ENCODE measurements around the gene CAMK2G.
"Not testable (repeated sequence)": the region's sequence is repeated elsewhere in the genome, so short reads cannot be mapped to it uniquely, and the experiment has no call there.

Gene CAMK2G

GRCh38 chr10:73838008-73838567 is 36.3 kb downstream of the CAMK2G start:
- no peak for DNase-seq

- no peak for DNase-seq
Observed at GRCh38 chr10:73837072-73837471, 37.3 kb downstream of the CAMK2G start.

GRCh38 chr10:73836427-73836980 is 37.9 kb downstream of the CAMK2G start:
- no peak for DNase-seq

- DNase-seq: not testable (repeated sequence)
Observed at GRCh38 chr10:73829090-73829489, 45.3 kb downstream of the CAMK2G start.

- DNase-seq: no peak
Observed at GRCh38 chr10:73828161-73828560, 46.2 kb downstream of the CAMK2G start.

- DNase-seq: no peak
Observed at GRCh38 chr10:73827346-73828089, 46.8 kb downstream of the CAMK2G start.

GRCh38 chr10:73824146-73824725 is 50.1 kb downstream of the CAMK2G start:
- DNase-seq: no peak

GRCh38 chr10:73823391-73823790 is 51.0 kb downstream of the CAMK2G start:
- no peak for DNase-seq

GRCh38 chr10:73819513-73820093 is 54.8 kb downstream of the CAMK2G start:
- DNase-seq: no peak

- DNase-seq: no peak
Observed at GRCh38 chr10:73819081-73819480, 55.3 kb downstream of the CAMK2G start.

GRCh38 chr10:73818402-73818801 is 56.0 kb downstream of the CAMK2G start:
- DNase-seq: no peak

- no peak for DNase-seq
Observed at GRCh38 chr10:73817826-73818225, 56.5 kb downstream of the CAMK2G start.

- DNase-seq: no peak
Observed at GRCh38 chr10:73816917-73817729, 57.2 kb downstream of the CAMK2G start.

- no peak for DNase-seq
Observed at GRCh38 chr10:73815719-73816030, 58.7 kb downstream of the CAMK2G start.

GRCh38 chr10:73814896-73815718 is 59.2 kb downstream of the CAMK2G start:
- DNase-seq: no peak

- no peak for DNase-seq
Observed at GRCh38 chr10:73814276-73814895, 60.0 kb downstream of the CAMK2G start.

- DNase-seq: no peak
Observed at GRCh38 chr10:73813333-73813732, 61.0 kb downstream of the CAMK2G start.

- DNase-seq: no peak
Observed at GRCh38 chr10:73812657-73813056, 61.7 kb downstream of the CAMK2G start.

GRCh38 chr10:73810735-73811465 is 63.5 kb downstream of the CAMK2G start:
- DNase-seq: peak; percentile 53

- DNase-seq: no peak
Observed at GRCh38 chr10:73810358-73810734, 64.0 kb downstream of the CAMK2G start.
